Activated CD8-positive, alpha-beta T cell treated with anti-CD3 and anti-CD28 coated beads, Interleukin-2, amount 10 ng/mL, durations not matched to agents 7 days and 5 days (primary cell): Measurements from ENCODE around the gene FRG1. TPM values are rescaled to one million over a fixed set of nuclear protein-coding genes. Genes with fewer than 3 reads are reported as not detected.
"Not testable (repeated sequence)": the region's sequence is repeated elsewhere in the genome, so short reads cannot be mapped to it uniquely, and the experiment has no call there.

Experiments
- ATAC-seq: fragments of 150-1000 bp; cut with Tn5 transposase; one replicate; pipeline ENCODE4 v1.10.0; 2021; ENCODE audit warnings: moderate library complexity
- CTCF ChIA-PET: fragments of 350-600 bp; sonication (Branson Sonifier 250); formaldehyde crosslinking; loops from one replicate; lab custom pipeline; 2021; ENCODE audit warnings: antibody characterized with exemption; lab: Charles Lee
- POLR2A ChIA-PET: fragments of 350-600 bp; sonication (Branson Sonifier 250); formaldehyde crosslinking; loops from one replicate; lab custom pipeline; 2021; ENCODE audit warnings: antibody characterized with exemption; lab: Charles Lee
- DNase-seq: peaks from one replicate; pipeline ENCODE4 v3.0.0-alpha.2; 2020
- H3K27ac Mint-ChIP-seq: one replicate; pipeline ENCODE4 v1.8.0; 2021; ENCODE audit warnings: mild to moderate bottlenecking, mixed read lengths
- H3K27me3 Mint-ChIP-seq: one replicate; pipeline ENCODE4 v1.8.0; 2021; ENCODE audit warnings: low read depth, mixed read lengths
- H3K36me3 Mint-ChIP-seq: one replicate; pipeline ENCODE4 v1.8.0; 2021; ENCODE audit warnings: low read depth, mixed read lengths
- H3K4me1 Mint-ChIP-seq: one replicate; pipeline ENCODE4 v1.8.0; 2021; ENCODE audit warnings: low read depth, mixed read lengths
- H3K4me3 Mint-ChIP-seq: one replicate; pipeline ENCODE4 v1.8.0; 2021; ENCODE audit warnings: mild to moderate bottlenecking, mixed read lengths
- H3K9me3 Mint-ChIP-seq: one replicate; pipeline ENCODE4 v1.8.0; 2022; ENCODE audit warnings: mixed read lengths; ENCODE audit not compliant: insufficient read depth
- total RNA-seq, 2 experiments: library from RNA; stranded (reverse); gene quantifications; one replicate each; pipeline ENCODE4 v1.2.3, GENCODE V29; 2021

Gene FRG1
- total RNA-seq, 2 experiments from 2014 or later: 55.3 to 57.8 TPM

DNA sequence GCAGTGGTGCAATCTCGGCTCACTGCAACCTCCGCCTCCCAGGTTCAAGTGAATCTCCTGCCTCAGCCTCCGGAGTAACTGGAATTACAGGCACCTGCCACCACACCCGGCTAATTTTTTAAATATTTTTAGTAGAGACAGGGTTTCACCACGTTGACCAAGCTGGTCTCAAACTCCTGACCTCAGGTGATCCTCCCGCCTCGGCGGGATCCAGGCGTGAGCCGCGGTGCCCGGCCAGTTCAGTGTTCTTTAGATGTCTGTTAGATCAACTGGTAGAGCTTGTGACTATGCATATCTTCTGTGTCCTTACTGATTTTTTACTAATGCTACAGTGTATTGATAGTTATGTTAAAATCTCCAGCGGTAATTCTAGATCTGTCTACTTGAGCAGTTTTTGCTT is 6.2 kb downstream of the FRG1 start:
- H3K9me3 Mint-ChIP-seq, H3K27ac Mint-ChIP-seq, ATAC-seq, H3K4me3 Mint-ChIP-seq, POLR2A ChIA-PET, DNase-seq, H3K27me3 Mint-ChIP-seq, CTCF ChIA-PET: not testable (repeated sequence)
- peaks cover 43% of the 10 kb centered on the region for H3K36me3 Mint-ChIP-seq
- H3K4me1 Mint-ChIP-seq: peaks cover 38% of the 10 kb centered on the region

DNA sequence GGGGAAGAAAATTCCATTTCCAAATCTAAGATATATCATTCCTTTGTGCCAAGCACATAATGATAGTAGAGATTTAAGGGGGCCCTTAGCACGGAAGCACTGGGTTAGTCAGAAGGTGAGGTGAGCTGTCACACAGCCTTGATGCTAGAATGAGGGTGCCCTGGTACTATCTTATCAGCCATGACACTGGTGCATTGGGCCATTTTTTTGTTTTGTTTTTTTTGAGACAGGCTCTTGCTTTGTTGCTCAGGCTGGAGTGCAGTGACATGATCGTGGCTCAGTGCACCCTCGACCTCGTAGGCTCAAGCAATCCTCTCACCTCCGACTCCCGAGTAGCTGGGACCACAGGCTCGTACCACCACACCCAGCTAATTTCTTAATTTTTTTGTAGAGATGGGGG is 7.8 kb downstream of the FRG1 start:
- ATAC-seq, H3K9me3 Mint-ChIP-seq, H3K27me3 Mint-ChIP-seq, H3K4me3 Mint-ChIP-seq, DNase-seq, H3K27ac Mint-ChIP-seq: not testable (repeated sequence)
- Mint-ChIP-seq H3K36me3 (peaks cover 38% of the 10 kb centered on the region), H3K4me1 (peaks cover 27% of the 10 kb centered on the region)
- ChIA-PET CTCF (interaction anchor here (2.2 kb wide), 1 partner anchor 8 kb away, joined by 6 read pairs; the partner anchor contains the start of gene FRG1), POLR2A (interaction anchor here (2.2 kb wide), 1 partner anchor 8 kb away, joined by 8 read pairs; the partner anchor contains the start of gene FRG1)

- peaks cover 14% of the 10 kb centered on the region for H3K36me3 Mint-ChIP-seq
- H3K4me3 Mint-ChIP-seq, ATAC-seq, H3K4me1 Mint-ChIP-seq, H3K27ac Mint-ChIP-seq, POLR2A ChIA-PET, CTCF ChIA-PET, DNase-seq, H3K27me3 Mint-ChIP-seq: not testable (repeated sequence)
- peaks cover 12% of the 10 kb centered on the region for H3K9me3 Mint-ChIP-seq
Measured at GRCh38 chr4:189969291-189969690, 28.6 kb downstream of the FRG1 start.

GRCh38 chr4:189973646-189974045 is 33.0 kb downstream of the FRG1 start:
- H3K27me3 Mint-ChIP-seq: peaks cover 3% of the 10 kb centered on the region
- H3K9me3 Mint-ChIP-seq: peaks cover 6% of the 10 kb centered on the region
- no peak for DNase-seq
- no peaks in the 10 kb centered on the region for H3K4me1 Mint-ChIP-seq
- no peak overlapping the region for H3K4me3 Mint-ChIP-seq
- H3K27ac Mint-ChIP-seq: no peak overlapping the region
- H3K36me3 Mint-ChIP-seq: no peaks in the 10 kb centered on the region
- ChIA-PET CTCF (interaction anchor here (1.9 kb wide), 1 partner anchor 41 kb away, joined by 6 read pairs; no protein-coding TSS in a partner anchor), POLR2A (no interaction called here)
- no peak for ATAC-seq

DNA sequence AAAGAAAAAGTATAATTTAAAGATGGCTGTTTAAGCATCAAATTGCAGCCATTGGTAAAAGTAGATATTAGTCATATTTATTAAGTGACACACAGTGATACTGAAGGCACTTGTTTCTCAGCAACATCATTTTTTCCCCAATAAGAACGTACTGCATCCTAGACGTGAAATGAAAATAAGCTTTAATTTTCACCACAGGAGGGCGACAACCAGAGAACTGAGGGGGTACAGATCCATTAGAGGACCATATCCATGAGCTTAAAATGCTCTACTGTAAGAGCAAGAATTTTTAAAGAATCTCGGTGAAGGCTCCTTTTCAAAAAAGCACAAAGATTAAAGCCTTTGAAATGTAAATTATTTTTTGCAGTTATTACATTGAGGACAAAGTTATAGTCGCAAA is 33.4 kb downstream of the FRG1 start:
- Mint-ChIP-seq H3K4me1 (no peaks in the 10 kb centered on the region), H3K36me3 (no peaks in the 10 kb centered on the region), H3K9me3 (peaks cover 6% of the 10 kb centered on the region), H3K4me3 (no peak overlapping the region), H3K27me3 (peaks cover 3% of the 10 kb centered on the region), H3K27ac (no peak overlapping the region)
- ChIA-PET CTCF (interaction anchor here (1.9 kb wide), 1 partner anchor 41 kb away, joined by 6 read pairs; no protein-coding TSS in a partner anchor), POLR2A (no interaction called here)
- ATAC-seq (no peak), DNase-seq (no peak)

DNA sequence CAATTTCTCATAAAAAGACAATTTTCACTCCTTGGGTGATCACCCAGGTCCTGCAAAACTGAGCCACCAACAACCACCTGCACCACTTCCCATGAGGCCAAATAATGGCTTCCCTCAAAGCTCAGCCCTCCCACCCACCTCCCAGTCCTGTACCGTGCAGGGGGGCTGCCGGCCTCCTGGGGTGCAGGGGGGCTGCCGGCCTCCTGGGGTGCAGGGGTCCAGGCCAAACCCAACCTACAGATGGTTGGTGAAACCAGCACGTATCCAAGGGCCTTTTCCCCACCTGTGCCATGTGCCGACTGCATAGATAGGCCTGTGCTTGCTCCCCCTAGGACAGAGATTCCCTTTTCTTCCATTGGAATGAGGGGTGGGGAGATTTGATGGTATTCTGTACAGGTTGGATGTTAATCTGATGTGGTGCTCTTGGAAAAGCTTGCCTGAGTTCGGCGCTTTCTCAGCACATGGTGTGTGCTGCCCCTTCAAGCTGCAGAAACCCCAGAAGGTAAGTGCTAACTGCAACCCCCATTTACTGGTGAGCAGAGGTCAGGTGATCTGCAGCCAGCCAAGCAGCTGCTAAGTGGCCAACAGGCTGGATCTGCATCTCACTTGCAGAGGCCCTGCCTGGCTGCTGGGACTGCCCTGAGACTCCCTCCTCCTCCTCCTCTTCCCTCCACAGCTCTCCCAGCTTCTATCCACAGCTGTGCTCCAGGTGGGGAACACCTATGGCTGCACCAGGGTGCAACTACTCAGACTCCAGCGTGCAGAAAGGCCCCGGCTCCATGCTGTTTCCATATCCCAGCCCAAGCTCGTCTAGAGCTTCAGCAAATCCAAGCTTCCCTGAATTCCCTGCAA is 38.8 kb downstream of the FRG1 start:
- H3K4me1 Mint-ChIP-seq: no peaks in the 10 kb centered on the region
- H3K4me3 Mint-ChIP-seq: no peak overlapping the region
- CTCF ChIA-PET: no interaction called here
- no peaks in the 10 kb centered on the region for H3K36me3 Mint-ChIP-seq
- no peaks in the 10 kb centered on the region for H3K27me3 Mint-ChIP-seq
- H3K27ac Mint-ChIP-seq: no peak overlapping the region
- POLR2A ChIA-PET: no interaction called here
- DNase-seq: no peak
- no peaks in the 10 kb centered on the region for H3K9me3 Mint-ChIP-seq
- ATAC-seq: no peak

GRCh38 chr4:189980292-189980691 is 39.6 kb downstream of the FRG1 start:
- H3K27ac Mint-ChIP-seq, H3K4me1 Mint-ChIP-seq, POLR2A ChIA-PET, H3K27me3 Mint-ChIP-seq, H3K4me3 Mint-ChIP-seq, H3K36me3 Mint-ChIP-seq, H3K9me3 Mint-ChIP-seq, CTCF ChIA-PET, ATAC-seq, DNase-seq: not testable (repeated sequence)

GRCh38 chr4:189981970-189982369 is 41.3 kb downstream of the FRG1 start:
- Mint-ChIP-seq H3K4me1 (no peaks in the 10 kb centered on the region), H3K27ac (no peak overlapping the region), H3K9me3 (no peaks in the 10 kb centered on the region), H3K36me3 (no peaks in the 10 kb centered on the region), H3K4me3 (no peak overlapping the region), H3K27me3 (no peaks in the 10 kb centered on the region)
- DNase-seq (no peak), ATAC-seq (no peak)
- ChIA-PET POLR2A (no interaction called here), CTCF (no interaction called here)

DNA sequence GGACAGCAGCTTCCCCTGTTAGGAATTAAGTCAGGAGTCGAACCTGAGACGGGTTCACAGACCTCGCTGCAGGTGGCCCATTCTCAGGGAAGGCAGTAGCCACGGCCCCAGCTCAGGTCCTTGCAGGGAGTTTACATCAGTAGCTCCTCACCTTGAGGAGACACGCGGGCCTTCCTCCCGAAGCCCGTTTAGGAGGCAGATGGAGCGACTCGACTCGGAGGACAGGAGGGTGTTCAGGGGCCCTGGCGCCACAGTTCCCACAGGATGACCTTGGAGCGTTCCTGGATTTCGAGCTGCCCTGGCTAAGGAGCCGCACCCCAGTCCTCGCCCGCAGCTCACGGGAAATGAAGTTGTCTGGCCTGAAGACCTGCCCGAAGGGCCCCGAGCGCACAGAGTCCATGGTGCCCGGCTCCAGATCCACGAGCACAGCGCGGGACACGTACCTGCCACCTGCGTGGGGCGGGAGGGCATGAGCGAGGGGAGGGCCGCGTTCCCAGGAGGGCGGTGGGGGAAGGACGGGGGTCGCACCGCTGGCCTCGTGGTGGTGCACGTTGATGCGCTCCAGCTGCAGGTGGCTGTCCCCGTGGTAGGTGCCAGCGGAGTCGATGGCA is 43.3 kb downstream of the FRG1 start:
- H3K4me3 Mint-ChIP-seq, H3K27me3 Mint-ChIP-seq: not testable (repeated sequence)

GRCh38 chr4:189984661-189985060 is 44.0 kb downstream of the FRG1 start:
- H3K4me1 Mint-ChIP-seq, H3K36me3 Mint-ChIP-seq, DNase-seq, H3K27ac Mint-ChIP-seq, H3K4me3 Mint-ChIP-seq, POLR2A ChIA-PET, CTCF ChIA-PET, H3K9me3 Mint-ChIP-seq, ATAC-seq, H3K27me3 Mint-ChIP-seq: not testable (repeated sequence)

More for the DNA sequence above, 43.3 kb downstream of the FRG1 start:
- H3K9me3 Mint-ChIP-seq, ATAC-seq, H3K4me1 Mint-ChIP-seq, H3K36me3 Mint-ChIP-seq, CTCF ChIA-PET, DNase-seq, H3K27ac Mint-ChIP-seq, POLR2A ChIA-PET: not testable (repeated sequence)

- H3K36me3 Mint-ChIP-seq, H3K4me1 Mint-ChIP-seq, H3K4me3 Mint-ChIP-seq, POLR2A ChIA-PET, H3K27ac Mint-ChIP-seq, CTCF ChIA-PET, H3K27me3 Mint-ChIP-seq, ATAC-seq, H3K9me3 Mint-ChIP-seq, DNase-seq: not testable (repeated sequence)
Measured at GRCh38 chr4:189985651-189986243, 45.1 kb downstream of the FRG1 start.
